Liver (tissue), 9 donors: ENCODE measurements around the gene COL5A1. TPM values are rescaled to one million over a fixed set of nuclear protein-coding genes. Genes with fewer than 3 reads are reported as not detected.

Experiments used
- DNase-seq: peaks from one replicate; pipeline ENCODE4 v3.0.0-alpha.2; 2017; ENCODE audit warnings: low spot score
- H3K27ac ChIP-seq, 2 donors: one replicate each; pipeline ENCODE4 v1.7.0; 2013; ENCODE audit warnings: inconsistent platforms in 2 of 2, low read length in 2 of 2, control low read depth in 1 of 2, low read depth in 1 of 2, mild to moderate bottlenecking in 1 of 2
- H3K27me3 ChIP-seq, 4 donors: one replicate each; pipeline versions ENCODE4 v1.6.1 to v1.7.0; 2013; ENCODE audit warnings: low read length in 3 of 4, inconsistent platforms in 1 of 4, mild to moderate bottlenecking in 1 of 4, moderate library complexity in 1 of 4; ENCODE audit not compliant: control insufficient read depth in 4 of 4, insufficient read depth in 4 of 4
- H3K36me3 ChIP-seq, 4 donors: one replicate each; pipeline versions ENCODE4 v1.6.1 to v1.7.0; 2013; ENCODE audit warnings: low read length in 3 of 4, mild to moderate bottlenecking in 3 of 4, low read depth in 1 of 4, moderate library complexity in 1 of 4; ENCODE audit not compliant: control insufficient read depth in 4 of 4, insufficient read depth in 3 of 4
- H3K4me1 ChIP-seq, 4 donors: one replicate each; pipeline versions ENCODE4 v1.6.1 to v1.7.0; 2013; ENCODE audit warnings: low read length in 3 of 4, mild to moderate bottlenecking in 3 of 4, moderate library complexity in 1 of 4; ENCODE audit not compliant: control insufficient read depth in 4 of 4, insufficient read depth in 4 of 4
- H3K4me3 ChIP-seq, 3 donors: one replicate each; pipeline versions ENCODE4 v1.6.1 to v1.7.0; 2013; ENCODE audit warnings: low read length in 3 of 3, control low read depth in 1 of 3, low read depth in 1 of 3, mild to moderate bottlenecking in 1 of 3
- H3K9ac ChIP-seq, 2 donors: one replicate each; pipeline ENCODE4 v1.7.0; 2013; ENCODE audit warnings: low read length in 2 of 2, mild to moderate bottlenecking in 2 of 2, moderate library complexity in 2 of 2, control low read depth in 1 of 2, low read depth in 1 of 2
- H3K9me3 ChIP-seq, 4 donors: one replicate each; pipeline versions ENCODE4 v1.6.1 to v1.7.0; 2013; ENCODE audit warnings: low read length in 3 of 4; ENCODE audit not compliant: control insufficient read depth in 4 of 4
- EGR1 ChIP-seq, 2 donors: IDR thresholded peaks; 2 replicates each; pipeline ENCODE4 v1.6.1; 2016 to 2018; ENCODE audit warnings: antibody characterized with exemption in 2 of 2, low read depth in 2 of 2
- FOXA1 ChIP-seq: IDR thresholded peaks from 2 replicates; pipeline ENCODE4 v1.6.1; 2016; ENCODE audit warnings: antibody characterized with exemption
- FOXA2 ChIP-seq: IDR thresholded peaks from 2 replicates; pipeline ENCODE4 v1.6.1; 2016; ENCODE audit warnings: antibody characterized with exemption
- GABPA ChIP-seq, 2 donors: IDR thresholded peaks in 1 of 2; conservative IDR thresholded peaks in 1 of 2; 2 replicates each; pipeline ENCODE4 v1.6.1; 2016; ENCODE audit warnings: antibody characterized with exemption in 2 of 2, mild to moderate bottlenecking in 1 of 2, moderate library complexity in 1 of 2
- HNF4A ChIP-seq, 2 donors: conservative IDR thresholded peaks; 2 replicates each; pipeline ENCODE4 v1.6.1; 2016; ENCODE audit warnings: antibody characterized with exemption in 2 of 2, mild to moderate bottlenecking in 2 of 2
- HNF4G ChIP-seq: IDR thresholded peaks from 2 replicates; pipeline ENCODE4 v1.6.1; 2016; ENCODE audit warnings: antibody characterized with exemption
- JUND ChIP-seq, 2 donors: IDR thresholded peaks; 2 replicates each; pipeline ENCODE4 v1.6.1; 2016; ENCODE audit warnings: antibody characterized with exemption in 2 of 2
- MAX ChIP-seq: IDR thresholded peaks from 2 replicates; pipeline ENCODE4 v1.6.1; 2016; ENCODE audit warnings: antibody characterized with exemption
- NR2F2 ChIP-seq: IDR thresholded peaks from 2 replicates; pipeline ENCODE4 v1.6.1; 2016; ENCODE audit warnings: antibody characterized with exemption
- RAD21 ChIP-seq, 2 donors: IDR thresholded peaks; 2 replicates each; pipeline ENCODE4 v1.6.1; 2016; ENCODE audit warnings: antibody characterized with exemption in 2 of 2, mild to moderate bottlenecking in 2 of 2
- RXRA ChIP-seq, 2 donors: IDR thresholded peaks; 2 replicates each; pipeline ENCODE4 v1.6.1; 2017 to 2018; ENCODE audit warnings: antibody characterized with exemption in 2 of 2, mild to moderate bottlenecking in 1 of 2
- TAF1 ChIP-seq: conservative IDR thresholded peaks from 2 replicates; pipeline ENCODE4 v1.6.1; 2016; ENCODE audit warnings: antibody characterized with exemption, mild to moderate bottlenecking
- YY1 ChIP-seq: IDR thresholded peaks from 2 replicates; pipeline ENCODE4 v1.6.1; 2016; ENCODE audit warnings: antibody characterized with exemption, mild to moderate bottlenecking
- ZBTB33 ChIP-seq: IDR thresholded peaks from 2 replicates; pipeline ENCODE4 v1.6.1; 2016; ENCODE audit warnings: antibody characterized with exemption
- WGBS: extraction: QIAGEN DNeasy Blood & Tissue Kit; methylation state at CpG from one replicate; pipeline ENCODE4 v1.1.7; 2013; 5-methylcytosine and 5-hydroxymethylcytosine counted together
- polyA plus RNA-seq, 2 donors: library from polyadenylated mRNA; stranded (reverse) in 1 of 2; unstranded in 1 of 2; fragments of 200-250 nt in 1 of 2; fragments of >200 nt in 1 of 2; fragmentation: Nextera tagmentation in 1 of 2; extraction: Ambion mirVana in 1 of 2; gene quantifications; one replicate each; pipeline versions ENCODE4 v1.2.1 to v1.2.3, GENCODE V29; 2013 to 2015
- total RNA-seq, 2 donors: library from RNA; depleted of rRNA; stranded (reverse); fragments of >200 nt; gene quantifications; one replicate each; pipeline ENCODE4 v1.2.3, GENCODE V29; 2014
- TF ChIP-seq, protein P1 (sequence below): IDR thresholded peaks from 2 replicates; pipeline ENCODE4 v1.6.1; 2016; ENCODE audit warnings: antibody characterized with exemption
- donor health status: healthy.
- donor health status: healthy.
- donor health status: healthy.
- donor health status: healthy.
- donor health status: healthy.

Gene COL5A1
- total and polyA plus RNA-seq, 4 donors = 0.67 to 15.6 (median 11.2) TPM

DNA sequence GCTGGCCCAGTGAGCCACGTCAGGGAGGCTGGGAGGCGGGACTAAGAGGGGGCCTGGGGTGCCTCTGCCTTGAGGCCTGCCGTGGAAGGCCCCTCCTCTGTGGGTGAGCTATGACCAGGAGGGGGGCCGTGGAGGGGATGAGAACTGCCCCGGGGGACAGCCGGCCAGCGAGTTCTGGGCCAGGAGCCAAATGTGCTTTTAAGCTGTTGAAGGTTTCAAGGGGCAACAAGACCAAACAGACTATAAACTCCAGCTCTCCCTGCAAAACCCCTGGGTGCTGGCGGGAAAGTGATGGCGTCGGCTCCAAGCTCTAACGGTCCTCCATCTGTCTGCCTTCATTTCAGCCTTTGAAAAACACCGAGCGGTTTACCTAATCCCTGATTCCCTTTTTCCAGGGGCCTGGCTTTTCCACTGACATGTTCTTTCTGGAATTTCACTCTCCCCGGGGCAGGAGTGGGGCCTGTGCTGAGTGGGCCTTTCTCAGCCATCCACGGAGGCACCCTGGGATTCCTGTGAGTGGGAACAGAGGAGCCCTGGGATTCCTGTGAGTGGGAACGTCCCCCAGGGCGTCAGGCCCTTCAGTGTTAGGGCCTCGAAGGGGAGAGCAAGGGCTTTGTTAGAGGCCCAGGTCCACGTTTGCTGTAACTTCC is 65.6 kb downstream of the COL5A1 start:
- peak; percentile 58 for DNase-seq
- no peaks in the 10 kb centered on the region for H3K4me1 ChIP-seq
- H3K9ac ChIP-seq = no peak overlapping the region
- TF ChIP-seq NR2F2 (peak; percentile 39), EGR1 (IDR thresholded peaks at IDR 0.05; ENCODE audit: low read depth in 2 of 2) (no peak)
- peaks cover 0 to 4% (median 0%) of the 10 kb centered on the region in 4 donors for H3K27me3 ChIP-seq
- peak overlapping the region in 1 of 2 donors; percentile 50 for H3K27ac ChIP-seq
- H3K9me3 ChIP-seq = no peaks in the 10 kb centered on the region
- 54% methylated on average over 19 of the region's 19 CpGs for WGBS
- H3K4me3 ChIP-seq = no peak overlapping the region
- H3K36me3 ChIP-seq = no peaks in the 10 kb centered on the region

- Histone ChIP-seq H3K4me3 (no peak overlapping the region), H3K4me1 (no peaks in the 10 kb centered on the region), H3K36me3 (no peaks in the 10 kb centered on the region), H3K9ac (no peak overlapping the region), H3K9me3 (no peaks in the 10 kb centered on the region), H3K27ac (peak overlapping the region in 1 of 2 donors; percentile 42), H3K27me3 (peaks cover 0 to 4% (median 0%) of the 10 kb centered on the region in 4 donors)
- DNase-seq = no peak
- TF ChIP-seq MAX (no peak), FOXA1 (no peak), RAD21 (IDR thresholded peaks at IDR 0.05) (no peak), EGR1 (IDR thresholded peaks at IDR 0.05; ENCODE audit: low read depth in 2 of 2) (no peak), ZBTB33 (no peak), JUND (IDR thresholded peaks at IDR 0.05) (no peak), HNF4G (no peak)
- 86% methylated on average over 32 of the region's 32 CpGs for WGBS
Observed at GRCh38 chr9:134707731-134708671, 66.4 kb downstream of the COL5A1 start.

DNA sequence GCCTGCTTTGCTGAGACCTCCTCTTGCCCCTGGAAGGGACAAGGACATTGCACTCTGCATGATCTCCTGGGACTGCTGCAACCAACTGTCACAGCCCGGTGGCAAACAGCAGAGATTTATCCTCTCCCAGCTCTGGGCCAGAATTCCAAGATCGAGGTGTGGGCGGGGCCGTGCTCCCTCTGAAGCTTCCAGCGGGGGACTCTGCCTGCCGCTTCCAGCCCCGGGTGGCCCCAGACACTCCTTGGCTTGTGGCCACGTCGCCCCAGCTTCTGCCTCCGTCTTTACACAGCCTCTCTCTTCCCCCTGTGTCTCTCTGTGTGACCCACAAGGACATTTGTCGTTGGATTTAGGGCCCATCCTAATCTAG is 67.1 kb downstream of the COL5A1 start:
- Histone ChIP-seq H3K9me3 (no peaks in the 10 kb centered on the region), H3K4me3 (no peak overlapping the region), H3K27me3 (peaks cover 0 to 4% (median 0%) of the 10 kb centered on the region in 4 donors), H3K9ac (no peak overlapping the region), H3K4me1 (no peaks in the 10 kb centered on the region), H3K27ac (no peak overlapping the region), H3K36me3 (no peaks in the 10 kb centered on the region)
- WGBS = 73% methylated on average over 11 of the region's 11 CpGs
- TF ChIP-seq RXRA (IDR thresholded peaks at IDR 0.05) = no peak
- TF ChIP-seq GABPA (IDR thresholded peaks at IDR 0.05 in 1 of 2, conservative IDR thresholded peaks at IDR 0.05 in 1 of 2) = no peak
- no peak for TF ChIP-seq TAF1
- TF ChIP-seq, protein P1, sequence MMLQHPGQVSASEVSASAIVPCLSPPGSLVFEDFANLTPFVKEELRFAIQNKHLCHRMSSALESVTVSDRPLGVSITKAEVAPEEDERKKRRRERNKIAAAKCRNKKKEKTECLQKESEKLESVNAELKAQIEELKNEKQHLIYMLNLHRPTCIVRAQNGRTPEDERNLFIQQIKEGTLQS = no peak
- no peak for TF ChIP-seq HNF4A (conservative IDR thresholded peaks at IDR 0.05)
- TF ChIP-seq NR2F2 = no peak
- no peak for TF ChIP-seq YY1
- TF ChIP-seq MAX = no peak
- no peak for TF ChIP-seq FOXA2
- DNase-seq = no peak
